ENCODE data around the gene SSBP2.
"Not testable (repeated sequence)": the region's sequence is repeated elsewhere in the genome, so short reads cannot be mapped to it uniquely, and the experiment has no call there.

SSBP2 gene

DNA sequence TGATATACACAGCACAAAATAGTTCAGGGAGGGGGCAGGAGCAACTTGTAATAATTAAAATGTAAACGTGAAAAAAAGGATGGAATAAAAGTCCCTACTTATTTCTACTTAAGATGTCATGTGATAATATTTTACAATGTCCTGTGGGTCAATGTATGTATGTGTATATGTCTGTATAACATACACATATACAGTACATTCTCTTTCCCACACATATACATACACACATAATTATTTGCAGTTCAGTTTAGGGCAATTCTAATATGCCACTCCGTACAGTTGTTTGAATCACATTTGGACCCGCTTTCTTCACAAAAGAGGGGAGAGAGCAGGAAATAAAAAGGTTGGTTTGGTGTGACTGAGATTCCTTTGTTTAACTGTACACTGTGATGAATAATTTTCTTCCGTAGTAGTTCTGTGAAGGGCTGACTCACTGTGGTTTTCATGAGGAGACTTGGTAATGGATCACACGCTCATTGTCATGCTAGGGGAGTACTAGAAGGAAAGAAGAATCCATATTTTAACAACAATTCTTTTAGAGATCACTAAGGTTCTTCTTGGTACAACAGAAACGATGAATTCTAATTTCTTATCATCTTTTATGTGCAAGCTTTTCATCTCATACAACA is 330.7 kb downstream of the SSBP2 start:
- DNase-seq = no peak

DNA sequence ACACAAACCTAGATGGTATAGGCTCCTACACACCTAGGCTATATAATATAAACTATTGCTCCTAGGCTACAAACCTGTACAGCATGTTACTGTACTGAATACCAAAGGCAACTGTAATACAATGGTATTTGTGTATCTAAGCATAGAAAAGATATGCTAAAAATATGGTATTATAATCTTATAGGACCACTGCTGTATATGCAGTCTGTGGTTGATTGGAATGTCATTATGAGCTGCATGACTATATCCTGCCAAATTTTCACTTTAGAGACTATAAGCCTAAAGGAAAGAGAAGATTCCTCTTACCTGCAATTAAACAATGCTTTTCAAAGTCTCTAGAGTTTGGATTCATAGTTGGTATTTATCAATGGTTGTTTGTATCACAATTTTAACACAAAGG is 332.3 kb downstream of the SSBP2 start:
- DNase-seq = no peak

DNA sequence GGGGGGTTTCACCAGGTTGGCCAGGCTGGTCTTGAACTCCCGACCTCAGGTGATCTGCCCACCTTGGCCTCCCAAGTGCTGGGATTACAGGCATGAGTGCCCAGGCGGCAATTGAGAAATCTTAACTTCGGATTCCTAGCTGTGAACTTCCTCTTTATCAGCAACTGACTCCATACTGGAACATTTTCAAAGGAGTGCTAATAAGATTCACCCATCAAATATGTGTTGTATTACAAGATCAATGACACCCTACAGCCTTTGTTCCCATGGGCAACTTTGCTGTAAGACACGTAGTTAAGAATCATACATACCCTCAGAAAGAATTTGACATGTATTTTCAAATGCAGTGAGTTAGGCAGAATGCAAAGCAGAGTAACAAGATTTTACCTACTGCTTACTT is 333.8 kb downstream of the SSBP2 start:
- DNase-seq = no peak

DNA sequence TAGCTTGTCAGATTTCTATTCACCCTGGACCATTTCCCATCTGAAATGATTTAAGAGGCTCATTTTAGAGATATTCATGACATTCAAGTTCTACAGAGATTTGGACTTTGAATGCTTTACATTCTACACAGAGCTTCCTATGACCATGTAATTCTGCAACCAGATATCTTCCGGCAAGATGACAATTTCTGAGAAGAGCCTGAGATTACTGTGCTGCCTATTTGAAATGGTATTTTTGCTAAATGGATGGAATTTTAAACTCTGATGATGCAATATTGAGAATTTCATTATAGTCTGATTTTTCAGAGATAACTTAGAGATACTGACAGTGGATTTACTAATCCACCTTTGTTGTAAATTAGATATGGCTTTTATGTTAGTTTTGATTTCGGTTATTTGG is 341.0 kb downstream of the SSBP2 start:
- no peak for DNase-seq

DNA sequence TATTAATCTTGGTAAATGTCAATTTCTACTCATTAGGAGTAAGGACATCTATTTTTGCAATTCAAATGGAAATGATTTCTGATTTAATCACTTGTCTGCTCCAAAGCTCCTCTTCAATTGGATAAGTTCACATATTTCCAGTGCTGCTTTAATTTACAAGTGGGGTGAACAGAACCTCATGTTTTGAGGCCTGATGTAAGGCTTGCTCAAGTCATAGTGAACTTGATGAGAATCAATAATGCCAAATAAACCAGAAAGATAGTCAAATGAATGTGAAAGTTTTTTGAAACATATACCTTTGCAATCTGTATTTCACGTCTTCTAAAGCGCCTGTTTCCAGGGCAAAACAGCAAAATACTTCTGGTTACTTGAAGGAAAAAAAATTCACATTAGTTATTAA is 341.5 kb downstream of the SSBP2 start:
- no peak for DNase-seq

DNA sequence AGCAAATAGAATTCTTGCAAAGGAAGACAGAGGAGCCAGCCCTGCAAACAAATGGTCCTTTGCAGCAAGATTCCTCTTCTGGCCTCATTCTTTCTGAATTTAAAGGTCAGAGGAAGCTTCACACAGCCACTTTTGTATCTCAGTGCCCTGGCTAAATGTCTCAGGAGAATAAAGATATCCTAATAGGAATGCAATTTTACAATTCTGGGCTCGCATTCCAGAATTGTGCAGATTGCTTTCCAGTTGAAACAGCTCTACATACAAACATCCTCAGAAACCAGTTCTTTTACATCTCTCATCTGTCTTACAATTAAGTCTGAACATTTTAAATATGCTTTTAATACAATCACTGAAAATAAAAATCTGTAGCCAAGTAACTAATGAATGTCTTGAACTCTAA is 342.4 kb downstream of the SSBP2 start:
- no peak for DNase-seq

DNA sequence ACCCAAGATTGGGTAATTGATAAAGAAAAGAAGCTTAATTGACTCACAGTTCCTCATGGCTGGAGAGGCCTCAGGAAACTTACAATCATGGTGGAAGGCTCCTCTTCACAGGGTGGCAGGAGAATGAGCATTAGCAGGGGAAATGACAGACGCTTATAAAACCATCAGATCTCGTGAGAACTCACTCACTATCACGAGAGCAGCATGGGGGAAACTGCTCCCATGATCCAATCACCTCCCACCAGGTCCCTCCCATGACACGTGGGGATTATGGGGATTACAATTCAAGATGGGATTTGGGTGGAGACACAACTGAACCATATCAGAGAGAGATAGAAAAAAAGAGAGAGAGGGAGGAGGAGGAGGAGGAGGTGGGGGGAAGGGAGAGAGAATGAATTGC is 343.1 kb downstream of the SSBP2 start:
- not testable (repeated sequence) for DNase-seq

DNA sequence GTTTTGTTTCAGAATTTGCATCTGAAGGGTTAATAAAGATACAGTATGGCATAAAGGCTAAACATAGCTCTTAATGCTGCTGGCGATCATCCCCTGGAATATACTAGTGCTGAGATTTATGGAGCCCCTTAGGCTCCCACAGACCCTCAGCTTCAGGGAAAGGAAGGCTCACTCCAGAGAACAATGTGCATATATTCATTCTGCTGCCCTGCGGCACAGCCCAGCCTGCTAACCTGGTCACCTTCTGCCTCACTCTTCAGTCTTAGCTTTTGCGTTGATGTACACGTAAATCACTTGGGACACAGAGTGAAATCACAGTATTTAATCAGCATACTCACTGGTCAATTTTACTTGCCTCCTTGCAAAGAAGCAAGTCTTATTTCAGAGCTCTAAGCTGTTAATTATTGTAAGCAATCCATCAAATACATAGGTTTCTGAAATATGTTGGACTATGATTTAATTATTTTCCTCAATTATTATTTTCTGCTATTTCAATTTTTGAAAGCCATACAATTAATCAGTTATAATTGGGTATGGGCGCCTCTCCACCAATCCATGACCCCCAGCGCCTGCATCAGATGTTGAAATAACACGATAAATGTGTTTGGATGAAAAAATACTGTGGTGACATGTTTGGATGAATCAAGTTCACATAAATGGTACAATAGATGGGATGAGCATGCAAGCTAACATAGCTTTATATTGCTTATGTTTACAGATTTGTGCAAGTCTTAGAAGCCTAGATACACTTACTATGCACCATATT is 345.6 kb downstream of the SSBP2 start:
- DNase-seq = no peak

DNA sequence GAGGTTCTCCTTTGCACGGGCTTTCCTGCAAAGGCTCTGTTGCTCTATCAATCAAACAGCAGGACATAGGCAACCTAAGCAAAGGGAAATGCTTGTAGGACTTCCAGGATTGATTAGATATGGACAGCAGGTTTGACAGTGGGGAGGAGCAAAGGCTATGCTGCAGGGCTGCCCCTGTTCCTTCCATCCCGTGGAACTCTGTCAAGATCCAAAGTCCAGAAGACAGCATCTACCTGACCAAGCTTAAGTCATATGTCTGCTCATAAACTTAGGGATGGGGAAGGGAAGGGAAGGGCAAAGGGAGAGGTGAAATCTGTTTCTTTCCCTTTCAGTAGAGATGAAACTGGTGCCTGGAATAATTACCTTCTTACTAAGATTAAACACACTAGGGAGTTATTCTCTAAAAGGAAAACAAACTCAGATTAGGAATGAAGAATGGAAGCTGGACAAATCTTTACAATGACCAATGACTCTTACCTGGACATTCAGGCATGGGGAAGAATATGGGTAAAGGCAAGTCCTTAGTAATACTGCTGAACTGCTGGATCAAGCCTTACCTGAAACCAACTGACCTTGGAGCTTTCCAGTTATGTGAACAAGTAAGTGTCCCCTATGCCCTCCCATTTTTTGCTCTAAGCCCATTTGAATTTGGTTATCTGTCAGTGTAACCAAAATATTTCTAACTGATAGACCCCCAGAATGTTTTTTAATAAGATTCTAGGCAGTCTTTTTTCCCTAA is 348.5 kb downstream of the SSBP2 start:
- DNase-seq = no peak

DNA sequence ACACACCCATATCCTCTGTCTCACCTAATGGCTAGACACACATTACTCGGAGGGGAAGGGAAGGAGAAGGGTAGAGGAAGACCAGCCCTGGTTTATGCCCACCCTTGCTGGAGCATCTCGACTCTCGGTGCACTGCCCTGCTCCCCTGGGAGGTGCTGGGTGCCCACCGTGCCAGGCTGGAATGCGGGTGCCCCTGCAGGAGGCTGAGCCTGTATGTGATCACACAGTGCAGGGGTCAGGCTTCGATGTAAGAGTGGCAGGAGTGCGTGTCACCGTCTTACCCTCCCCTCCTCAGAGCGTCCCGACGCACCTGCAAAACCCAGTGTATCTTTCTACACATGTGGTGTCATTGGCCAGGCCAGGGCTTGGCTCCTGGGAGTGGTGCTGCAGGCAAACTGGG is 349.6 kb downstream of the SSBP2 start:
- DNase-seq = no peak

DNA sequence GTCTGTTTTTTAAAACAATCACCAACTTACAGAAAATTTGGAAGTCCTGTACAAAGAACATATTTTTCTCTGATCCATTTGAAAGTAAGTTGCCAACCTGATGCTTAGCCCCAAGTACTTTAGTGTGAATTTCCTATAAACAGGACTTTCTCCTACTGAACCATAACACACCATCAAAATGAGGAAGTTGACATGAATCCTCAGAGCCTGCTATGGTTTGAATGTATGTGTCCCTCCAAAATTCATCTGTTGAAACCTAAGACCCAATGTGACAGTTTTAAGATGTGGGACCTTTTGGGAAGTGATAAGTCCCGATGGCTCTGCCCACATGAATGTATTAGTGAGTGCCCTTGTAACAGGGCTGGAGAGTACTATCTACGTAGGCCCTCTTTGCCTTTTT is 350.5 kb downstream of the SSBP2 start:
- DNase-seq = no peak

DNA sequence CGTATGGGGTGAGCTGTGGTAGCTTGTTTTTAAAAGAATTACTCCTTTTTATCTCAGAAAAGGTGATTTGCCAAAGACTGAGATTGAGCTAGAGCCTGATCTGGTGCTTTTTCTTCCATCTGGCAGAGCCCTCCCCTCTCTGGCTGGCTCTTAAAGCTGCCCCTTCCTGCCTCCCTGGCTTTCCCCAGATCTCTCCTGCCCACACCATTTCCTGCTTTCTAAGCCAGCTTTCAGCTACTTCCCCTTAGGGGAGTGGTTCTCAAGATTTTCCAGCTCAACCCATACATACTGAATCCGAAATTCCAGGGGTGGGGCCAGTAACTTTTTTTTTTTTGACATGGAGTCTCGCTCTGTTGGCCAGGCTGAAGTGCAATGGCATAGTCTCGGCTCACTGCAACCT is 352.2 kb downstream of the SSBP2 start:
- no peak for DNase-seq

DNA sequence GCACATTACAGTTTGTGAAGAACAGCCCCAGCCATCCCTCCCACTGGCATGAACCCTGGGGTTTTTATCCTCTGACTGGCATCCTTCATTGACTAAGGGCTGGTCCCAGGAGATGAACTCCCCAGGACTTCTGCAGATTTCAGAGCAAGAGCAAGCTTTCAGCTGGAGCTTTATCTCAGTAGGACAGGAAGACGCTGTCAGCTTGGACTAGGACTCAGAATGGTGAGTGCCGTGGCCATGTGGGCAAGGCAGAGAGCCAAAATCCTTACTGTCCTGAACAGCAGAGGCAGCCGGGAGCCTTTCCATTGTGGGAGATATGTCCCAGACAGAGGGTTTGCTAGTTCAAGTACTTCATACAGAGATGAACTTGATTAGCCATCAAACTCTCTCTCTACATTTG is 353.7 kb downstream of the SSBP2 start:
- no peak for DNase-seq

DNA sequence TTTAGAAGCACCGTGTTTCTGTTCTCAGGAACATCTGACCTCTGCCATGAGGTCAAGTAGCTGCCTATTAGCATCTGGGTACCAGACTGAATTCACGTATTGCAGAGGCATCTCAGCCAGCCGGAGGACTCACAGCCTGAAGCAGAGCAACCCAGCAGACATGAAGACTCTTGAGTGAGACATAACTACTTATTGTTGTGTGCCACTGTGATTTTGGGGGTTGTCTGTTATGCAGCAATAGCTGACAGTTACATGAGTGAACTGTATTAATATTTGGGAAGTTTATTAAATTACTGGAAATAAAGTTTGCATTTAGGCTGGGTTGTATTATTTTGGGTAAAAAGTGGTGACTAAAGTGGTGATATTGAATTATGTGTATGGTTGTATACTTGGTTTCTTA is 355.6 kb downstream of the SSBP2 start:
- no peak for DNase-seq

DNA sequence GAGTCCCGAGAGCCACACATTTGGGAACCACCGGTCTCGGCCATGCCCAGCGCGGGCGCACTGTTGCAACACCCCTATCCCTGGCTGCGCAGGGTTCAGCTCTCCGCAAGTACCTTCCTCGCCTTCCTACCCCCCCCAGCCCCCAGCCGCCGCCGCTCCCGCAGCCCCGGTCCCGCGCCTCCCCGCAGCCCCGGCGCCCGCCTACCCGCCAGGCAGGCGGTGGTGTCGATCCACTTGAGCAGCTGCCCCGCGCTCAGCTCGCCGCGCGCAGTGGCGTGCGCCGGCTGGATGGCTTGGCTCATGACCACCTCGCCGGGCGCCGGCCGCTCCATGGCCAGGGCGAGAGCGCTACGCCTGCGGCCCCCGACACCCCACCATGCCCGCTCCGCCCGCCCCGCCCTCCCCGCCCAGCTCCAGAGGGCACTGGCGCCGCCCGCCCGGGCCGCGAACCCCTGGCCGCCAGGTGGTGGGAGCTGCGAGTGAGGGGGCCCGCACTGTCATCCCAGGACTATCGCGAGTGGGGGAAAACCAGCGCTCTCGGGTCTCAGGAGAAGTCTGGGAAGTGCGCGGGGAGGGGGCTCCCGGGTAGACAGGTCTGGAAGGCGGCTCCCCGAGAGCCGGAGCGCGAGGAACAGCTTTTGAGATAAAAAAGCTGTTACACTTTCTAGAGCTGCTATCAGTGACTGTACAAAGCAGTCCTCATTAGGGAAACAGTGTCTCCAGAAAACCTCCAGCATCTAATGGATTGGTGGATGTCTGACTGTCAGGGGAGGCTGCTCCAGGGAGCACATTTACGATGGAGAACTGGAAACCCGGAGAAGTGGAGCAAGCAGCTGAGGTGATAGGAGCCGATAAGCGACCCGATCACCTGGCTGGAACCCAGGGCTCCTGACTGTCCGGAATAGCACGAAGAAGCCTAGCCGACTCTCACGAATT is 356.8 kb downstream of the SSBP2 start, which contains the start of gene ACOT12:
Gene ACOT12, minus strand, starts transcription at position 352 of the 936 bp plus-strand sequence. Its CDS starts 20 bp downstream, at position 332.
- DNase-seq = no peak

DNA sequence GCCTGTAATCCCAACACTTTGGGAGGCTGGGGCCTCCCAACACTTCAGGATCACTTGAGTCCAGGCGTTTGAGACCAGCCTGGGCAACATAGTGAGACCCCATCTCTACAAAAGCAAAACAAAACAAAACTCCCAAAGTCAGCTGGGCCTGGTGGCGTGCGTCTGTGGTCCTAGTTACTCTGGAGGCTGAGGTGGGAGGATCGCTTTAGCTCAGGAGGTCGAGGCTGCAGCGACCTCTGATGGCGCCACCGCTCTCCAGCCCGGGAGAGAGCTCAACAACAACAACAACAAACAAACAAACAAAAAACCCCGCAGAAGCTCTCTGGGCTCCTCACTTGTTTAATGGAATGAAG is 357.5 kb downstream of the SSBP2 start:
- no peak for DNase-seq

DNA sequence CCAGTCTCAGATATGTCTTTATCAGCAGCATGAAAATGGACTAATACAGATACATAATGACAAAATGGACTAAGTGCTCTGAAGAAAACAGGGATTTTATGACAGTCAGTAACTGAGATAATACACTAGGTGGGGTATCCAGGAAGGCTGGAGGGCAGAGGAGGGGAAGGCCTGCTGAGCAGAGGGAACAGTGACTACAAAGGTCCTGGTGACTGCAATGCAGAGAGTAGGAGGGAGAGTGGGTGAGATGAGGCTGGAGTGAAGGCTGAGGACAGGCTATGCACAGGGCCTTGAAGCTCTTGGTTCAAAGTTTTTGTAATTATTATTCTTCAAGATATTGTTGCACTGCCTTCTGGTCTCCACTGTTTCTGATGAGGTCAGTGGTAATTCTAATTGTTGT is 361.9 kb downstream of the SSBP2 start:
- no peak for DNase-seq

DNA sequence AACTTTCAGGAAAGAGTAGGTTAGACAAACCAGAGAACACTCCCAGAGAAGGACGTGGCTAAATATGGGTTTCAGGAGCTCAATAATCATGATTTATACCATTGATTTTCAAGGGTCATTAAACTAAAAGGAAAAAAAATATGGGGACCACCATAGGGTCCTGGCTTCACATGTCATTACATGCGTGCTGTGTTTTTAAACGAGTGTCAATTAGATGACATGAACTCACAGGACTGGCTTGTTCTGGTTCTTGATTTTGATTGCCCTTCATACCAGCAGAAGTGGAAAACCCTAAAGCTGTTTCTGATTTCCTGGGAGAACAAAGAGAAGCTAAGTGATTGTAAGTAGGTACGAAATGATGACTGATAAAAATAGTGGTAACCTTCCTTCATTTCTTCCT is 362.7 kb downstream of the SSBP2 start:
- no peak for DNase-seq

DNA sequence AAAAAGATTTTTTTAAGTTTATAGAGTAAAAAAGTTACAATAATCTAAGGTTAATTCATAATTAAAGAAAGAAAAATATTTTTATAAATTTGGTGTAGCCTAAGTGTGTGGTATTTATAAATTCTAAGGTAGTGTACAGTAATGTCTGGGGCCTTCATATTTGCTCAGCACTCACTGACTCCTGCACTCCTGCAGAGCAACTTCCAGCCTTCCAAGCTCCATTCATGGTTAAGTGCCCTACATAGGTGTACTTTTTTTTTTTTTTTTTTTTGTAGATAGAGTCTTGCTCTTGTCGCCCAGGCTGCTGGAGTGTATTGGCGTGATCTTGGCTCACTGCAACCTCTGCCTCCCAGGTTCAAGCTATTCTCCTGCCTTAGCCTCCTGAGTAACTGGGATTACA is 367.0 kb downstream of the SSBP2 start:
- DNase-seq = no peak

DNA sequence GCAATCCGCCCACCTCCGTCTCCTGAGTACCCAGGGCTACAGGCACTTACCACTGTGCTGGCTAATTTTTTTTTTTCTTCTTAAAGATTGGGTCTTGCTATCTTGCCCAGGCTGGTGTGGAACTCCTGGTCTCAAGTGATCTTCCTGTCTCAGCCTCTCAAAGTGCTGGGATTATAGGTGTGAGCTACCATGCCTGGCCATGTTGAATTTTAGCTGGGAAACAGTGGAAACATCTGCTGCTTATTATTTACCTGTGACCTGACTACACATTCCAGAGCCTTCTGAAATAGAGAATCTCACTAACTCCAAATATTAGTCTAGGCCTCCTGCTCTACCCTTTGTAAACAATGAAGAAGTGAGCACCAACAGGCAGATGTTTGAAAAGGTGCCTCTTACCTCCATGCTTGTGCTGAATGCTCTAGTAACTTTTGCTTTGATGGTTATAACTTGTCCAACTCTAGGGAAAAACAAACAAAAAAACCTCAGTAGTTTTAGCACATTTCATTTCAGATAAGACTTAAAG is 379.5 kb downstream of the SSBP2 start:
- DNase-seq = no peak

DNA sequence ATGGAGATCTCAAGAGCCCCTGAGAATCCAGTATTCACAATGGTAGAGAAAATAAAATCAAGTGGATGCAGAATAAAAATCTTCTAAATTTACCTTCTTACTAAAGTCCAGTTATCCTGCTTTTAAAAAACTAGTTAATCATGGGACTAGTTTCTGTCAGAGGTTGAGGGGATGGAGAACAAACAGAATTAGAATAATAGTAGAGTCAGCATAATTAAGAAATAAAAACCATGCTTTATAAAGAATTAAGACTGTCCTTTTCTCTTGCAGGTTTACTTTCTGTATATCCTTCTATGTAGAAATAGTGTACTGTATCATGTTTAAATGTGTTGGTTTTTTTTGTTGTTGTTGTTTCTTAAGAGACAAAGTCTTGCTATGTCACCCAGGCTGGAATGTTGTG is 380.0 kb downstream of the SSBP2 start:
- DNase-seq = no peak

DNA sequence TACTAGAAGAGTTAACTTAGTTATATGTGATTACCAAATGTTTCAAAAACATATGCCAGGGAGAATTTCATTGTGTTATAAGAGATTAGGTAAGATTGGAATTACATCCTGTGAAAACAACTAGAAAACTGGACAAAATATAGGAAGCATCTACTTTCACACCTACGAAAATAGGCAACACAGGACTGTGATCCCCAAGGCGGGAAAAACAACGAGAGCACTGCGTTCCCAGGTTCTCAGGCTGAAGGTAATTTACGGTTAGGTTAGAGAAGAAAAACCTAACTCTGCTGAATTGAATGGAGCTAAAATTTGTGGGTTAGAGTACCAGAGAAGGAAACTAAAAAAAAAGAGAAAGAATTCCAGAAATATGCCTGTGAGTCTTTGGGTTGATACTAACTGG is 385.4 kb downstream of the SSBP2 start:
- no peak for DNase-seq

All from activated effector memory CD4-positive, alpha-beta T cell treated with anti-CD3 and anti-CD28 coated beads, Interleukin-2, amount 50 U/mL, for 16 hours (primary cell).